B cell (primary cell): ENCODE results near the gene NHS. TPM values are rescaled to one million over a fixed set of nuclear protein-coding genes. Genes with fewer than 3 reads are reported as not detected.

ENCODE experiments used
- ATAC-seq: fragments of 200-7000 bp; cut with Tn5 transposase; one replicate; pipeline ENCODE4 v1.10.0; 2021; ENCODE audit warnings: low read depth, mild to moderate bottlenecking, moderate number of reproducible peaks, moderate library complexity
- CTCF ChIA-PET: fragments of 350-600 bp; sonication (Branson Sonifier 250); formaldehyde crosslinking; loops from one replicate; lab custom pipeline; 2021; ENCODE audit warnings: antibody characterized with exemption, inconsistent platforms; lab: Charles Lee
- POLR2A ChIA-PET: fragments of 350-600 bp; sonication (Branson Sonifier 250); formaldehyde crosslinking; loops from one replicate; lab custom pipeline; 2021; ENCODE audit warnings: antibody characterized with exemption; lab: Charles Lee
- DNase-seq: peaks from one replicate; pipeline ENCODE4 v3.0.0; 2013
- H2AFZ ChIP-seq: 2 replicates; pipeline ENCODE4 v1.6.1; 2012; ENCODE audit warnings: mild to moderate bottlenecking, low read depth, low read length; ENCODE audit not compliant: insufficient read depth, poor library complexity, severe bottlenecking
- H3K27ac ChIP-seq, 2 donors: 1 replicate in 1 of 2; 2 replicates in 1 of 2; pipeline ENCODE4 v1.5.1; 2012 to 2013; ENCODE audit warnings: low read length in 2 of 2, mild to moderate bottlenecking in 2 of 2, moderate library complexity in 1 of 2
- H3K27me3 ChIP-seq, 4 experiments: fragments of 200-600 bp in 1 of 4; sonication (generic) in 1 of 4; replicated peaks in 1 of 4; 1 replicate in 2 of 4; 2 replicates in 2 of 4; pipeline versions ENCODE4 v1.6.1 to v1.7.0; 2013 to 2016; ENCODE audit warnings: low read length in 3 of 4, mild to moderate bottlenecking in 2 of 4, mixed read lengths in 1 of 4, moderate library complexity in 1 of 4; ENCODE audit not compliant: insufficient read depth in 4 of 4, control insufficient read depth in 3 of 4; ENCODE audit errors: control extremely low read depth in 1 of 4
- H3K36me3 ChIP-seq, 2 experiments: replicated peaks in 1 of 2; 1 replicate in 1 of 2; 2 replicates in 1 of 2; pipeline versions ENCODE4 v1.6.1 to v1.7.1; 2013; ENCODE audit warnings: low read length in 1 of 2; ENCODE audit not compliant: insufficient read depth in 2 of 2, control insufficient read depth in 1 of 2; ENCODE audit errors: control extremely low read depth in 1 of 2, extremely low read depth in 1 of 2
- H3K4me1 ChIP-seq, 2 donors: fragments of 200-600 bp in 1 of 2; sonication (generic) in 1 of 2; 1 replicate in 1 of 2; 2 replicates in 1 of 2; pipeline versions ENCODE4 v1.5.1 to v1.6.1; 2013 to 2017; ENCODE audit warnings: low read length in 2 of 2; ENCODE audit not compliant: control insufficient read depth in 2 of 2, insufficient read depth in 2 of 2
- H3K4me2 ChIP-seq: replicated peaks from 2 replicates; pipeline ENCODE3; 2012; ENCODE audit warnings: mild to moderate bottlenecking, low read depth, low read length; ENCODE audit not compliant: poor library complexity, severe bottlenecking
- H3K4me3 ChIP-seq, 5 experiments: fragments of 200-600 bp in 1 of 5; sonication (generic) in 1 of 5; 1 replicate in 3 of 5; 2 replicates in 2 of 5; pipeline versions ENCODE4 v1.5.1 to v1.7.0; 2011 to 2016; ENCODE audit warnings: low read length in 4 of 5, mild to moderate bottlenecking in 4 of 5, low read depth in 2 of 5, control low read depth in 1 of 5, moderate library complexity in 1 of 5; ENCODE audit not compliant: insufficient read depth in 1 of 5; ENCODE audit errors: control extremely low read depth in 1 of 5, extremely low read depth in 1 of 5
- H3K79me2 ChIP-seq: fragments of 200-600 bp; sonication (generic); one replicate; pipeline ENCODE4 v1.6.0; 2016; ENCODE audit warnings: low read length; ENCODE audit not compliant: control insufficient read depth, insufficient read depth
- H3K9ac ChIP-seq: fragments of 200-600 bp; sonication (generic); 2 replicates; pipeline ENCODE4 v1.6.1; 2017; ENCODE audit warnings: mild to moderate bottlenecking, low read length, moderate library complexity
- H3K9me3 ChIP-seq, 3 donors: one replicate each; pipeline versions ENCODE4 v1.6.1 to v1.7.1; 2013; ENCODE audit warnings: low read length in 2 of 3; ENCODE audit not compliant: control insufficient read depth in 2 of 3, insufficient read depth in 1 of 3; ENCODE audit errors: control extremely low read depth in 1 of 3
- H4K20me1 ChIP-seq: 2 replicates; pipeline ENCODE4 v1.6.0; 2012; ENCODE audit warnings: mild to moderate bottlenecking, low read length; ENCODE audit not compliant: insufficient read depth, control insufficient read depth, poor library complexity, severe bottlenecking
- H3K27ac Mint-ChIP-seq: one replicate; pipeline ENCODE4 v1.8.0; 2021; ENCODE audit warnings: mixed read lengths
- H3K27me3 Mint-ChIP-seq: one replicate; pipeline ENCODE4 v1.8.0; 2021; ENCODE audit warnings: mixed read lengths
- H3K4me1 Mint-ChIP-seq: one replicate; pipeline ENCODE4 v1.8.0; 2021; ENCODE audit warnings: mixed read lengths
- H3K4me3 Mint-ChIP-seq: one replicate; pipeline ENCODE4 v1.8.0; 2021; ENCODE audit warnings: mixed read lengths
- H3K9me3 Mint-ChIP-seq: one replicate; pipeline ENCODE4 v1.8.0; 2022; ENCODE audit warnings: mixed read lengths; ENCODE audit not compliant: insufficient read depth
- CTCF ChIP-seq: fragments of 200-600 bp; IDR thresholded peaks from one replicate; pipeline ENCODE4 v1.8.0; 2022; ENCODE audit warnings: antibody characterized with exemption, mild to moderate bottlenecking
- EZH2 ChIP-seq: IDR thresholded peaks from 2 replicates; pipeline ENCODE4 v1.6.1; 2012; ENCODE audit warnings: borderline replicate concordance, low read depth, mild to moderate bottlenecking, moderate library complexity, low read length; ENCODE audit not compliant: insufficient read depth, poor library complexity, severe bottlenecking
- whole genome bisulfite sequencing: methylation state at CpG from one replicate; pipeline ENCODE4 v1.1.5; 2013; ENCODE audit warnings: missing lambda C conversion rate; ENCODE audit not compliant: insufficient coverage; 5-methylcytosine and 5-hydroxymethylcytosine counted together
- intact Hi-C: fragments of 100-400 bp; cut with micrococcal nuclease; formaldehyde crosslinking; loops from one replicate; pipeline ENCODE4 v1.10.0; 2022
- polyA plus RNA-seq: library from polyadenylated mRNA; depleted of rRNA; stranded (reverse); fragments of >200 nt; gene quantifications from 2 replicates; pipeline ENCODE4 v1.2.3, GENCODE V29; 2012
- total RNA-seq, 2 donors: library from RNA; stranded (reverse); fragments of 120-200 nt in 1 of 2; gene quantifications; 1 replicate in 1 of 2; 2 replicates in 1 of 2; pipeline versions ENCODE4 v1.2.3 to v1.2.4, GENCODE V29; 2013 to 2022

NHS gene
- total and polyA plus RNA-seq, 2 donors (not counting 1 experiment from before 2014, with no cell fraction given), result not detected

- CTCF ChIA-PET, result interaction anchor here (0.6 kb wide), 1 partner anchor 830 kb away, joined by 3 read pairs; no protein-coding TSS in a partner anchor
- Mint-ChIP-seq H3K4me3 (no peak overlapping the region), H3K9me3 (no peaks in the 10 kb centered on the region), H3K27ac (no peak overlapping the region), H3K27me3 (peaks cover 21% of the 10 kb centered on the region), H3K4me1 (no peaks in the 10 kb centered on the region)
- ATAC-seq, result no peak
- POLR2A ChIA-PET, result no interaction called here
- Histone ChIP-seq H3K9me3 (no peaks in the 10 kb centered on the region), H3K4me3 (no peak overlapping the region), H4K20me1 (no peaks in the 10 kb centered on the region), H3K4me1 (no peaks in the 10 kb centered on the region), H3K36me3 (no peaks in the 10 kb centered on the region), H3K79me2 (no peaks in the 10 kb centered on the region), H2AFZ (no peak overlapping the region), H3K27me3 (peaks cover 0 to 4% (median 0%) of the 10 kb centered on the region in 4 experiments), H3K27ac (no peak overlapping the region), H3K4me2 (no peak overlapping the region), H3K9ac (no peak overlapping the region)
- DNase-seq, result no peak
- intact Hi-C loops, result no loop called here
- no CpG with 5 or more reads among the region's 9 CpGs for WGBS
- no peak for TF ChIP-seq EZH2
Observed at GRCh38 chrX:17370191-17370590, 4.8 kb upstream of the NHS start.

- Histone ChIP-seq H3K9ac (no peak overlapping the region), H3K4me1 (no peaks in the 10 kb centered on the region), H2AFZ (no peak overlapping the region), H3K4me2 (no peak overlapping the region), H3K9me3 (no peaks in the 10 kb centered on the region), H3K36me3 (no peaks in the 10 kb centered on the region), H4K20me1 (no peaks in the 10 kb centered on the region), H3K79me2 (no peaks in the 10 kb centered on the region), H3K4me3 (no peak overlapping the region), H3K27me3 (peaks cover 0 to 9% (median 0%) of the 10 kb centered on the region in 4 experiments), H3K27ac (no peak overlapping the region)
- no peaks in the 10 kb centered on the region for H3K9me3 Mint-ChIP-seq
- H3K27me3 Mint-ChIP-seq, result peaks cover 21% of the 10 kb centered on the region
- H3K4me3 Mint-ChIP-seq, result no peak overlapping the region
- ATAC-seq (no peak), DNase-seq (no peak)
- 100% methylated on average over 3 of the region's 8 CpGs for WGBS
- intact Hi-C loops, result no loop called here
- H3K4me1 Mint-ChIP-seq, result no peaks in the 10 kb centered on the region
- TF ChIP-seq CTCF, result no peak
- no peak for TF ChIP-seq EZH2
- ChIA-PET POLR2A (no interaction called here), CTCF (no interaction called here)
- no peak overlapping the region for H3K27ac Mint-ChIP-seq
Observed at GRCh38 chrX:17372052-17372451, 2.9 kb upstream of the NHS start.
